NCI-H345 treated with DMSO at 0.1 percent for 48 hours (cell line): ENCODE measurements around the gene RNF5.
"Not testable (repeated sequence)": the region's sequence is repeated elsewhere in the genome, so short reads cannot be mapped to it uniquely, and the experiment has no call there.

ENCODE experiments used
- DNase-seq: peaks from one replicate; lab custom pipeline; 2025; ENCODE audit not compliant: unreplicated experiment; lab: John Stamatoyannopoulos, UW

The RNF5 gene

DNA sequence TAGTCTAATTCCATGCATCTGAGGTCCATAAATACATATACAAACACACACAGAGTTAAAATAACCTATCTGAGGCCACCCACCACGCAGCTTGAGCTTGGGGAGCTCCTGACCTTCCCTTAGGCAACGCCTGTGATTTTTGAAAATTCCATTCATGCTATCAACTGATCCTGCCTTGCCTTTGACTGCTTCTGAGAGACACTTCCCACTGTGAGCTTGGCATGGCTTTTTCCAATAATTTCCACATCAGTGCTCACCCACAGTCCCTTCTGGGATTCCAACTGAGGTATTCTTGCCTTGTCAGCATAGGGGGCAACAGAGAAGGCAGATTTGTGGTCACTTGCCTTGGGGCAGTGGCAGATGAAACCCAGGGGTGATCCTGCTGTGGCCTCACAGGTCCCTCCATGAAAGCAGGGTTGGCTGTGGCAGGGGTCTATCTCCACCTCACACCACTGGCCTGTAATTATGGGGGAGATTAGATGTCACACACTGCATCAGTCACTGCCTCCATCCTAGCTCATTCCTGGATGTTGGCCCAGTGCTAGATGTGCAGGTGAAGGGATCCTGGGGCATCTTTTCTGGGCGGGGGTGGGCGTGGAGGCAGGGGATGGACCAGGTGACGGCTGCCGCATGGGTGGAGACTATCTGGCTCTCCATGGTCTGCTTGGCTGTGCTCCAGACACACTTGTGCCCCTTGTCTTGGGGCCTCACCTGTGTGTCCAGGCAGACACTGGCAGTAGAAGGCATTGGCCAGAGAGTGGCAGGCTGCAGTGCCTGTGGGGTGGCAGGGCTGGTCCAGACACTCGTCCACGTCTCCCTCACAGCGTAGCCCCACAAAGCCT is 25.4 kb downstream of the RNF5 start:
- DNase-seq: no peak

DNA sequence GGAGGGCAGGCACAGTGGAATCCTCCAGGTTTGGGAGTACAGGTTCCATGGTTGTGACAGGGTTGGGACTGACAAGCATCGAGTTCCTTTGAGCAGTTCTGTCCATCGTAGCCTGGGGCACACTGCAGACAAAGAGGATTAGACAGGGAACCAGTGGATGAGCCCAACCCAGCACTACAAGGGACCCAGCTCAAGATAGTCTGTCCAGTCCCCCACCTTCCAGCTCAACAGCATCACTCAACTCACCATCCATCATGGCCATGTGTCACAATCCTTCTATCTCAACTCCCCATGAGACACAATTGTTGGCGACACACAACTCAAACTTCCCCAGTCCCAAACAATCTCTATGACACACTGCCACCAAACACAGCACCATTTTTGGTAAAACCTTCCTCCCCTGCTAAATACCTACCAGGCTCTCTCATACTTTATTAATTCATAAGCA is 26.1 kb downstream of the RNF5 start:
- DNase-seq: no peak

DNA sequence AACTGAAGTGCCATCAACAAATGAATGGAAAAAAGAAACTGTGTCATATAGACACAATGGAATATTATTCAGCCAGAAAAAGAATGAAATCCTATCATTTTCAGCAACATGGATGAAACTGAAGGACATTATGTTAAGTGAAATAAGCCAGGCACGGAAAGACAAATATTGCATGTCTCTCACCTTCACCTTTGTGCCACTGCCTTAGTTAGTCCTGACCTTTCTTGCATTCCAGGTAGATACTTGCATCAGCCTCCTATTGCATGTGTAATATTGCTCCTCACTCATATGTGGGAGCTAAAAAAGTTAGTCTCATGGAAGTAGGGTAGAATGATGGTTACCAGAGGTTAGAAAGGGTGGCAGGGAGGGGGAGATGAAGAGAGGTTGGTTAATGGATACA is 30.8 kb downstream of the RNF5 start:
- no peak for DNase-seq

DNA sequence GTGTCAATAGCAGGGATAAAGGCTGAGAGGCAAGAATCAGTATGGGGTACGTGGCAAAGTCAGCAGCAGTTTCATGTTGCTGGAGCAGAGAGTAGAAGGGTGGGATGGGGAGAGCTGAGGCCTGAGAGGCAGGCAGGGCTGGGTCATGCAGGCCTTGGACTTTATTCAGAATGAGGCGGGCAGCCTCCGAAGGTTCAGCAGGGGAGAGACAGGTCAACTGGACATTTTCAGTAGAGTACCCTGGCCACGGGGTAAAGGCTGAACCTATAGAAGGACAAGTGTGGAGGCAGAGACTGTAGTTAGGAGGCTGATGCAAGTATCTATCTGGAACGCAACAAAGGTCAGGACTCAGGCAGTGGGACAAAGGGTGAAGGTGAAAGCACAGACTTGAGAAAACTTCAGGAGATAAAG is 32.0 kb downstream of the RNF5 start:
- DNase-seq: no peak

DNA sequence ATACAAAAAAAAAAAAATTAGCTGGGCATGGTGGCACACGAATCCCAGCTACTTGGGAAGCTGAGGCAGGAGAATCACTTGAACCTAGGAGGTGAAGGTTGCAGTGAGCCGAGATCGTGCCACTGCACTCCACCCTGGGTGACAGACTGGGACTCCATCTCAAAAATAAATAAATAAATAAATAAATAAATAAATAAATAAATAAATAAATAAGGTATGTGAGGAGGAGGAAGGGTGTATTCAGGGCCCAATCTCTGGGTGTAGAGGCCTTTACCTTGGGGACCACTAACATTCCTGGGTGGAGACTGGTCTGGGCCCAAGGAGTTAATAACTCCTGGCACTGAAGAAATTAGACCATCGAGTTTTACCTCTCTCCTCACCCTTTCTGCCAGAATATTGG is 33.2 kb downstream of the RNF5 start:
- not testable (repeated sequence) for DNase-seq

DNA sequence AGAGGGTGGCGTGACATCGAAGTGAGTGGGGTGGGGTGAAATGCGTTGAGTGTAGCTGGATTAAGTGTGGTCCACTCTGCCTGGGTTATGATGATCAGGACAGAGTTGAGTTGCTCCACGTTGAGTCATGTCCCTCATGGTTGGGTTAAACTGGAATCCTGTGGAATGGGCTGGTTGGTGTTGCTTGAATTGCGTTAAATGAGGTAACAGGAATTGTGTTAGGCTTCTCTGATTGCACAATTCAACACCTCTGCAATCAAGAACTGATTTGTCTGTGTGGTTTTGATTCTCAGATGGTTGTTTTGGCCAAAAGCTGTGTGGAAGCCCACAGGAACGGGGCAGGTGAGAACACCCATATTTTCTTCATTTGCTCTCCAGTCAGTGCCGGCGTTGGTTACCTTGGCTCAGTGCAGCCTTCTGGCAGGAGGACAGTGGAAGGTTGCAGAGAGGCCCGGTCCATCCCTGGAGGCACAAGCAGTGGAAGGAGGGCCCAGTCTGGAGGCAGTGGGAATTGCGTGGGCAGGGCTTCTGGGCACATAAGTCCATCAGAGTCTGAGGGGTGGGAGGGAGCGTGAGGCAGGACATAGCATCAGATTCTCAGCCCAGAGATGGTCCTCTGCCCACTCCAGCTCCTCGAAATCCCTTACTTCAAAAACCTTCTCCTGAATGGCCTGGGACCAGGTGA is 34.0 kb downstream of the RNF5 start:
- no peak for DNase-seq

DNA sequence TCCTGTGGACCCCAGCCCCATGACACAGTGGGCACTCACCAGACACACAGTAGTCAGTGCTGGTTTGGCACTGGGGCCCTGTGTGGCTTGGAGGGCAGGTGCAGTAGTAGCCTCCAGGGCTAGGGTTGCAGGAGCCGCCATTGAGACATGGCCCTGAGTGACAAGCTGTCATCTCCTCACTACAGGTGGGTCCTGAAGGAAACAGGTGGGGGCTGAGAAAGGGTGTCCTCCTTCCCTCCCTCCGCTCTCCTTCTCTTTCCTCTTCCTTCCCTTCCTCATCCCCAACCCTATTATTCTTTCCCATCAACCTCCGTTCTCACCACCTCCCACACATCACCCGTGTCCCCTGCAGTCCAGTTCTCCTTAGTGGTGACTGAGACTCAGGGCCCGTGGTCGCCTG is 35.4 kb downstream of the RNF5 start:
- DNase-seq: no peak

DNA sequence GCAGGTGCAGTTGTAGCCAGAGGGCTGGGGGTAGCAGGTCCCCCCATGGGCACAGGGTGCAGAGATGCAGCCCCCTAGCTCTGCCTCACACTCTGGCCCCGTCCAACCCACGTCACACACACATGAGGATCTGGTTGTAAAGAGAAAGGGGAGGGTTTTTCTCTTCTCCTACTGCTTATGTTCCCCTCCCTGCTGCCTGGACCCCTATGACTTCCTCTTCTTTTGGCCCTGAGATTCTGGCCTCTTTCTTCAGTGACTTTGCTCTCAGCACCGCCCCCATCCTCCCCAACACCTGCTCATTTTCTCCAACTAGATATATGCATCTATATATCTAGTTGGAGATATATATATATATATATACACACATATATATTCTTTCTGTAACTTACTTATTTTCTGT is 35.9 kb downstream of the RNF5 start:
- no peak for DNase-seq

DNA sequence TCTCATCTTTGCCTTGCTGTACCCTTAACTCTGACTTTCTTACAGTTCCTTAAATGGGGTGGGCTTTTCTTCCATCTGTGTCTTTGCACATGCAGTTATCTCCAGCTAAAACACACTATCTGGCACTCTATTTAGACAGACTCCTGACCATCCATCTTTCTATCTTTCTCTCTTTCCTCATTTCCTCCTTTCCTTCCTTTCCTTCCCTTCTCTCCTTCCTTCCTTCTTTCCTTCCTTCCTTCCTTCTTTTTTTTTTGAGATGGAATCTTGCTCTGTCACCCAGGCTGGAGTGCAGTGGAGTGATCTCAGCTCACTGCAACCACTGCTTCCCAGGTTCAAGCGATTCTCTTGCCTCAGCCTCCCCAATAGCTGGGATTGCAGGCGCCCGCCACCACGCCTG is 37.4 kb downstream of the RNF5 start:
- no peak for DNase-seq

DNA sequence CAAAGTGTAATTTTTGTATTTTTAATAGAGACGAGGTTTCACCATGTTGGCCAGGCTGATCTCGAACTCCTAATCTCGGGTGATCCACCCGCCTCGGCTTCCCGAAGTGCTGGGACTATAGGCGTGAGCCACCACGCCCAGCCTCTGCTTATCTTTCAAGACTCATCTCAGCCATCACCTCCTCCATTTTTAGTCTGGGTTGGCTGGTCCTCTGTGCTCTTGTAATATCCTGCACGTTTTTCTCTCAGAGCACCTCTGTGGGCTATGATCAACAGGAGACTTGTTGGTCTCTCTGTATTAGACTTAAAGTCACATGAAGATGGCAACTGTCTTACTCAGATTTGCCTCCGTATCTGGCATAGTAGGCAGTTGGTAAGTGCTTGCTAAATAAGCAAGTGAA is 38.1 kb downstream of the RNF5 start:
- no peak for DNase-seq

DNA sequence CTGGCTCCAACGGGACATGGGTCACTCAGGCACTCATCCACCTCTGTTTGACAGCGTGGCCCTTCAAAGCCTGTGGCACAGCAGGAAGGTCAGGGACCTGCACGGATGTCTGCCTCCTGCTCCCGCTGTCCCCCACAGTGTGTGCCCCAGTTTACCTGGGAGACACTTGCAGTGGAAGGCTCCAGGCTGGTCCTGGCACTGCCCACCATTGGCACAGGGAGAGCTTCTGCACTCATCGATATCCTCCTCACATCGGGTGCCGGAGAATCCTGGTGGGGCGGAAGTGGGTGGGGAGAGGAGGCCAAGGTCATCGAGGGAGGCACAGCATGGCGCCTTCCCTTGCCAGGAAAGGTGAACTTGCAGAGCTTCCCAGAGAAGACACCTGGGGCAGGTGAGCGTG is 38.8 kb downstream of the RNF5 start:
- no peak for DNase-seq

DNA sequence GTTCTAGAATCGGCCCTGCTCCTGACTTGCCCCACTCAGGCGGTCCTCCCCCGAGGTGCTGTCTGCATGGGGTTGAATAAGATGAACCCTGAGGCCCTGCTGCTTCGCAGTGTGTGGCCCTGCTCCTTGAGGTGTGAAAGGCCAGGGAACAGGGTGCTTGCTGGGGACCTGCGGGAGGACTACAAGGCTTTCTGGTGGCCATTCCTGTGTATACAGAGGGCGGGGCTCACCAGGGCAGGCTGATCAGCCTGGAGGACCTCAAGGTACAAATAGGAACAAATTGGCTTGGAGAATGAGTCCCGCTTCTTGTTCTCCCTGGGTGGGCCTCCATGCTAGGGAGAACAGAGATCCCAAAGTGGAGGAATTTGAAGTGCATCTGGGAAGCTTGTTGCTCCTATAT is 40.0 kb downstream of the RNF5 start:
- no peak for DNase-seq

DNA sequence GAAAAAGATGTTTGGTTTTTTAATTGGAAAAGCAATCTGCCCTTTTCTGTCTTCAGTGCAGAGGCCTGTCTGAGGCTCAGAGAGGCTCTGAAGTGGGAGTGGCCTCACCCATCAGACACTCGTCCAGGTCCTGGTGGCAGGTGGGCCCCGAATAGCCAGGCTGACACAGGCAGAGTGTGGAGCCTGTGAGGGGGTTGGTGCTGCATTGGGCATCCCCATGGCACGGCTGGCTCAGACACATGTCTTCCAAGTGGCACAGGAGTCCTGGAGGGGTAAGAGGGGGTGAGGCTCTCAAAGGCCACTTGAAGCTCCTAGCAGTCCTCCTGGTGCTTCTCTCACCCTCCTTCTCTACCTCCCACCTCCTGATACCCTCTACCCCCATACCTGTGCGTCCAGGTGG is 41.8 kb downstream of the RNF5 start:
- DNase-seq: no peak

DNA sequence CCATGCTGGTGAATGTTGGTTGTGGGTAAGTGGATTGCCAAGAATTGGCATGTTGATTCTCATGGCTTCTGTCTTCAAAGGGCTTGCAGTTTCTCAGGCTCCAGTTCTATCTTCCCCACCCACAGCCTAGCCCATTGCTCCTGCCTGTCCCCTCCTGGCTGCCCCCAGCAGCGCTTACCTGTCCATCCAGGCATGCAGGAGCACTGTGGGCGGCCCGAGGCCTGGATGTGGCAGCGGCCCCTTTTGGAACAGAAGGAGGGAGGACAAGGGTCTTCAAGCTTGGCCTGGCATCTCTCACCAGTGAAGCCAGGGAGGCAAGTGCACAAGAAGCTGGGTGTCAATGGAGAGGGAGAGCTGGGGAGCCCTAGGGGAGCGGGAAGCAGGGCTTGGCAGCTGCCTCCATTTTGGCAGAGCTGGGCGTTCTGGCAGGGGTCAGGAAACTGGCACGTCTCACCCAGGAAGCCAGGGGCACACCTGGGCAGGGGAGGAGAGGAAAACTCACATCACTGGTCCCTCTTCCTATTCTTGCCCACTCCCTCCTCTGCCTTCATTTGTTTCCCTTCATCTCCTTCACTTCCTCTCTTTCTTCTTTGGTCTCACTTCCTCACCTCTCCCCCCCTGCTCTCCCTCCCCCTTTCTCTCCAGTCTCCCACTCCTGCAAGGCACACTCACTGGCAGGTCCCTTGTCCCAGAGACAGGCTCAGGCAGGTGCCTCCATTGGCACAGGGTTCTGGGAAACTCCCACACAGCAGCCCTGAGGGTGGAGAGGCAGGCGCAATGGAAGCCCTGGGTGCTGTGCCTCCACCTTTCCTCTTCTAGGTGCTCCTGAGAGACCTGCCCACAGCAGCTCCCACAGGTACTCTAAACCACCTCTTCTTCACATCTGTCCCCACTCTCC is 44.4 kb downstream of the RNF5 start:
- DNase-seq: no peak

DNA sequence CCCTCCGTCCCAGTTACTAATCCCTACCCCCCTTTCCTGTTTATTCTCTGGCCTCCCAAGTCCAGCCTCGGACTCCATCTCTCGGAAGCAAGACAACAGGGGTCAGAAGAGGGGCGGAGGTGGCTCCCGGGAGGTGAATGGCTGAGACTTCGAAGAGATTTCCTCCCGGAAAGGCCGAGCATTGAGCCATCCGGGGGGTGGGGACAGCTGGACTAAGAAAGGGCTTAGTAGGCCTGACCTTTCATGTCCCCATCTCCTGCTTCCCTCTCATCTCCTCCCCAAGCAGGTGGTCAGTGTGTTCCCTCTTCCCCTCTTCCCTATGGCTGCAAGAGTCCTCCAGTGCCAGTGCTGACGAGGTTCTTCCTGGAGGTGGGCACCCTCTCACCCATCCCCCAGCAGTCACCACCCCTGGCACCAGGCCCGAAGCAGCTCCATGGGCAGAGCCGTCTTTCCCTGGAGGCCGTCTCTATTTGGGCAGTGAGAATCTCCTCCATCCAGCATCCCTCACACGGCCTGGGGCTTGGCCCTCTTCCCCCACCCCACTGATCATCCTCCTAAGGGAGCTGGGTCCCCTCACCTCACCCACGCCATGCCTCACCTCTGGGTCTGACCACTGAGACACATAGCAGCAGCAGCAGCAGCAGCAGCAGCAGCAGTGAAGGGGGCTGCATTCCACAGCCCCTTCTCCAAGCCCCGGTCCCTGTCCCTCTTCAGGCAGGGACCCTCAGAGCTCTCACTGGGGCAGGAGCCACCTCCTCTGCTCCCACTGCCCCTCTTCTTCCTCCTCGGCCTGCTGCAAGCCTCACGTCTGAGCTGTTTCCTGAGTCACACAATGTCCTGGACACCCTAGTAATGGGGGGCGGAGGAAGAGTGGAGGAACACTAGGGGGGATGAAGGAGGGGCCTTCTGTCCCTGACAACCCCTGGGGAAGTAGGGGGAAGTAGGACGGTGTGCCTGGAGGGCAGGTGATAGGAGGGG is 45.3 kb downstream of the RNF5 start, which contains the start of gene NOTCH4:
Gene NOTCH4 (minus strand): TSS at position 810 of the 978 bp plus-strand sequence. CDS start 139 bp downstream, at position 671.
- no peak for DNase-seq

DNA sequence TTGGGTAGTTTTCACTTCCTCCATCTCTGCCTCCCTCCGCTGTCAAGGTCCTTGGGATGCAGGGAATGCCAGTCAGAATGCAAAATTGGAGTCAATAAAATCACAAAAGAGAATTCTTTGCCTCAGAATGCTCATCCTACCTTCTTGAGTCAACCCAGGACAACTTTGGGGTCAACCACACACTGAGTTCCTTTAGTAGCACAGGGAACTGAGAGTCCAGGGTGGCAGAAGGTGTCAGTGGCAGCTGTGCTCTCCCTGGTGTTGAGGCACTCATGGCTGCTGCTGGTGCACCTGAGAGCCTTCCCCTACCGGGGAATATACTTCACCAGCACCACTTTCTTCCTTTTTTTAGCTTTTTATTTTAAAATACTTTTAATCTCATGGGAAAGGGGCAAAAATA is 46.5 kb downstream of the RNF5 start:
- DNase-seq: no peak

DNA sequence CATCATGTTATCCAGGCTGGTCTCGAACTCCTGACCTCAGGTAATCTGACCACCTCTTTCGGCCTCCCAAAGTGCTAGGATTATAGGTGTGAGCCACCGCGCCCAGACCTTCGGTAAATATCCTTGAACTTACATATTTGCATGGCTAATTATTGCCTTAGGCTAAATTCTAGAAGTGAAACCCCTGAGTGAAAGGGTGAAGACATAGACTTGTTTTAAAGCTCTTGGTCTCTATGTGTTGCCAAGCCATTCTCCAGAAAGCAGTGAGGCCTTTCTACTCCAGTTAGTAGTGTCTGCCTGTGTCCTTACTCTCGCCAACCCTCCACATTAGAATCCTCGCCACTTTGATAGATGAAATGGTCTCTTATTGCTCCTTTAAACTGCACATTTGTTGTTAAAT is 48.2 kb downstream of the RNF5 start:
- no peak for DNase-seq
